ENCODE measurements around the gene ADGRE3. TPM values are rescaled to one million over a fixed set of nuclear protein-coding genes. Genes with fewer than 3 reads are reported as not detected.

Gene ADGRE3
- total RNA-seq, 1 experiment from 2014 or later, result not detected

GRCh38 chr19:14650161-14650560 lies 24.5 kb downstream of the ADGRE3 start:
- POLR2A ChIA-PET (ENCODE audit: unreplicated experiment), result no interaction called here
- Histone ChIP-seq H2AFZ (ENCODE audit: low read length) (no peak overlapping the region), H3F3A (ENCODE audit: low read length, unreplicated experiment) (no peaks in the 10 kb centered on the region), H3K4me3 (ENCODE audit: low read length) (no peak overlapping the region), H3K4me1 (ENCODE audit: insufficient read depth, low read length) (no peaks in the 10 kb centered on the region), H3K9ac (ENCODE audit: low read length) (no peak overlapping the region), H3K27ac (ENCODE audit: low read length) (no peak overlapping the region), H3K27me3 (ENCODE audit: low read length) (peaks cover 26% of the 10 kb centered on the region), H3K36me3 (ENCODE audit: low read depth, low read length) (no peaks in the 10 kb centered on the region), H4K20me1 (ENCODE audit: low read length) (no peaks in the 10 kb centered on the region), H3K79me2 (ENCODE audit: low read length) (no peaks in the 10 kb centered on the region), H3K9me2 (replicated peaks; ENCODE audit: low read length) (no peaks in the 10 kb centered on the region), H3K9me3 (ENCODE audit: low read length) (no peaks in the 10 kb centered on the region), H3K4me2 (ENCODE audit: low read length) (no peak overlapping the region)
- intact Hi-C loops (cut with micrococcal nuclease), result no loop called here
- ATAC-seq (no peak), DNase-seq (no peak)
- CTCF ChIA-PET, result no interaction called here
- no peak for TF ChIP-seq EZH2 (IDR thresholded peaks at IDR 0.05; ENCODE audit: low read length, unreplicated experiment)
- no peak for TF ChIP-seq EZH2phosphoT487 (IDR thresholded peaks at IDR 0.05; ENCODE audit: borderline replicate concordance, low read length)
- no peak for TF ChIP-seq CTCF (conservative IDR thresholded peaks at IDR 0.05; ENCODE audit: low read depth, low read length)
- no TSS peak for BruUV-seq (replicated peaks)

- CTCF ChIA-PET, result no interaction called here
- POLR2A ChIA-PET (ENCODE audit: unreplicated experiment), result no interaction called here
- TF ChIP-seq EZH2phosphoT487 (IDR thresholded peaks at IDR 0.05; ENCODE audit: borderline replicate concordance, low read length) (no peak), EZH2 (IDR thresholded peaks at IDR 0.05; ENCODE audit: low read length, unreplicated experiment) (no peak), CTCF (conservative IDR thresholded peaks at IDR 0.05; ENCODE audit: low read depth, low read length) (no peak)
- no peak for DNase-seq
- Histone ChIP-seq H3K9ac (ENCODE audit: low read length) (no peak overlapping the region), H3K27me3 (ENCODE audit: low read length) (peaks cover 23% of the 10 kb centered on the region), H3K4me2 (ENCODE audit: low read length) (no peak overlapping the region), H4K20me1 (ENCODE audit: low read length) (no peaks in the 10 kb centered on the region), H3K4me1 (ENCODE audit: insufficient read depth, low read length) (no peaks in the 10 kb centered on the region), H3K36me3 (ENCODE audit: low read depth, low read length) (no peaks in the 10 kb centered on the region), H3K27ac (ENCODE audit: low read length) (no peak overlapping the region), H2AFZ (ENCODE audit: low read length) (no peak overlapping the region), H3K79me2 (ENCODE audit: low read length) (no peaks in the 10 kb centered on the region), H3K9me3 (ENCODE audit: low read length) (no peaks in the 10 kb centered on the region), H3F3A (ENCODE audit: low read length, unreplicated experiment) (no peaks in the 10 kb centered on the region), H3K9me2 (replicated peaks; ENCODE audit: low read length) (no peaks in the 10 kb centered on the region), H3K4me3 (ENCODE audit: low read length) (no peak overlapping the region)
- BruUV-seq (replicated peaks), result no TSS peak
- intact Hi-C loops (cut with micrococcal nuclease), result no loop called here
- no peak for ATAC-seq
These were observed 25.6 kb downstream of the ADGRE3 start for GRCh38 chr19:14649020-14649419.

GRCh38 chr19:14648506-14648905 lies 26.1 kb downstream of the ADGRE3 start:
- no peak overlapping the region for H2AFZ ChIP-seq (ENCODE audit: low read length)
- ChIA-PET CTCF (no interaction called here), POLR2A (ENCODE audit: unreplicated experiment) (no interaction called here)
- H3K9me3 ChIP-seq (ENCODE audit: low read length), result no peaks in the 10 kb centered on the region
- H4K20me1 ChIP-seq (ENCODE audit: low read length), result no peaks in the 10 kb centered on the region
- peaks cover 23% of the 10 kb centered on the region for H3K27me3 ChIP-seq (ENCODE audit: low read length)
- no peaks in the 10 kb centered on the region for H3K9me2 ChIP-seq (replicated peaks; ENCODE audit: low read length)
- H3K27ac ChIP-seq (ENCODE audit: low read length), result no peak overlapping the region
- H3K4me2 ChIP-seq (ENCODE audit: low read length), result no peak overlapping the region
- BruUV-seq (replicated peaks), result no TSS peak
- H3K79me2 ChIP-seq (ENCODE audit: low read length), result no peaks in the 10 kb centered on the region
- no peaks in the 10 kb centered on the region for H3F3A ChIP-seq (ENCODE audit: low read length, unreplicated experiment)
- H3K4me3 ChIP-seq (ENCODE audit: low read length), result no peak overlapping the region
- H3K36me3 ChIP-seq (ENCODE audit: low read depth, low read length), result no peaks in the 10 kb centered on the region
- intact Hi-C loops (cut with micrococcal nuclease), result no loop called here
- DNase-seq (no peak), ATAC-seq (no peak)
- H3K4me1 ChIP-seq (ENCODE audit: insufficient read depth, low read length), result no peaks in the 10 kb centered on the region
- TF ChIP-seq EZH2 (IDR thresholded peaks at IDR 0.05; ENCODE audit: low read length, unreplicated experiment) (no peak), CTCF (conservative IDR thresholded peaks at IDR 0.05; ENCODE audit: low read depth, low read length) (no peak), EZH2phosphoT487 (IDR thresholded peaks at IDR 0.05; ENCODE audit: borderline replicate concordance, low read length) (no peak)
- no peak overlapping the region for H3K9ac ChIP-seq (ENCODE audit: low read length)
